A673 (cell line): ENCODE data around the gene OSBP2. TPM values are rescaled to one million over a fixed set of nuclear protein-coding genes. Genes with fewer than 3 reads are reported as not detected.

ENCODE experiments used
- BruUV-seq: library from RNA; stranded (reverse); fragments of 400-500 nt; replicated peaks from 2 replicates; lab custom pipeline; 2021; lab: Mats Ljungman, UMichigan
- CTCF ChIA-PET: fragments of 300-600 bp; sonication (Branson Sonifier 250); formaldehyde crosslinking; loops from one replicate; lab custom pipeline; 2022; ENCODE audit warnings: antibody characterized with exemption; lab: Charles Lee
- POLR2A ChIA-PET: fragments of 300-600 bp; sonication (Branson Sonifier 250); formaldehyde crosslinking; loops from one replicate; lab custom pipeline; 2022; ENCODE audit warnings: antibody characterized with exemption; ENCODE audit not compliant: low non-redundant PET; lab: Charles Lee
- DNase-seq: peaks from one replicate; pipeline ENCODE4 v3.0.0-alpha.2; 2015; ENCODE audit warnings: low spot score
- H3K27ac ChIP-seq: fragments of 200-600 bp; sonication (generic); 2 replicates; pipeline ENCODE4 v1.5.1; 2016; ENCODE audit warnings: mixed run types, low read depth, mild to moderate bottlenecking, mixed read lengths, antibody characterized with exemption, low read length; ENCODE audit not compliant: poor library complexity, severe bottlenecking
- H3K27me3 ChIP-seq: fragments of 200-600 bp; sonication (generic); replicated peaks from 2 replicates; pipeline ENCODE4 v1.6.1; 2017; ENCODE audit warnings: mixed run types, low read depth, mild to moderate bottlenecking, mixed read lengths, antibody characterized with exemption, low read length; ENCODE audit not compliant: insufficient read depth, poor library complexity
- H3K36me3 ChIP-seq: fragments of 200-600 bp; sonication (generic); 2 replicates; pipeline ENCODE4 v1.6.1; 2016; ENCODE audit warnings: mixed run types, mild to moderate bottlenecking, mixed read lengths, antibody characterized with exemption, low read length; ENCODE audit not compliant: insufficient read depth, poor library complexity, severe bottlenecking
- H3K4me1 ChIP-seq: fragments of 200-600 bp; sonication (generic); 2 replicates; pipeline ENCODE4 v1.6.1; 2017; ENCODE audit warnings: mixed run types, mild to moderate bottlenecking, mixed read lengths, antibody characterized with exemption, low read length; ENCODE audit not compliant: insufficient read depth, poor library complexity, severe bottlenecking
- H3K4me3 ChIP-seq: fragments of 200-600 bp; sonication (generic); 2 replicates; pipeline ENCODE4 v1.5.1; 2016; ENCODE audit warnings: low read depth, mixed run types, mild to moderate bottlenecking, mixed read lengths, low read length; ENCODE audit not compliant: poor library complexity, severe bottlenecking
- H3K9me3 ChIP-seq: fragments of 200-600 bp; sonication (generic); 2 replicates; pipeline ENCODE4 v1.6.1; 2016; ENCODE audit warnings: mixed run types, low read depth, mild to moderate bottlenecking, mixed read lengths, antibody characterized with exemption, low read length; ENCODE audit not compliant: poor library complexity, severe bottlenecking
- CTCF ChIP-seq: fragments of 300-800, 200-600 bp; sonication (generic); conservative IDR thresholded peaks from 2 replicates; pipeline ENCODE4 v1.5.1; 2017; ENCODE audit warnings: low read depth, mild to moderate bottlenecking, antibody characterized with exemption, low read length, moderate library complexity, mixed read lengths
- EZH2 ChIP-seq: fragments of 200-600 bp; sonication (generic); IDR thresholded peaks from 2 replicates; pipeline ENCODE4 v1.6.1; 2017; ENCODE audit warnings: borderline replicate concordance, low read depth, mild to moderate bottlenecking, mixed read lengths, antibody characterized with exemption, low read length; ENCODE audit not compliant: poor library complexity, severe bottlenecking
- intact Hi-C: fragments of 100-400 bp; cut with micrococcal nuclease; formaldehyde crosslinking; loops from one replicate; pipeline ENCODE4 v1.10.0; 2022; ENCODE audit not compliant: unreplicated experiment
- total RNA-seq: library from RNA; stranded (reverse); gene quantifications from 2 replicates; pipeline ENCODE4 v1.2.3, GENCODE V29; 2021

The OSBP2 gene
- total RNA-seq, 1 experiment from 2014 or later, result 1.8 TPM

GRCh38 chr22:30717952-30718351 is 23.3 kb downstream of the OSBP2 start:
- POLR2A ChIA-PET, result no interaction called here
- DNase-seq, result no peak
- no TSS peak for BruUV-seq
- Histone ChIP-seq H3K4me1 (no peaks in the 10 kb centered on the region), H3K4me3 (no peak overlapping the region), H3K36me3 (no peaks in the 10 kb centered on the region), H3K27ac (no peak overlapping the region), H3K9me3 (no peaks in the 10 kb centered on the region), H3K27me3 (no peaks in the 10 kb centered on the region)
- CTCF ChIA-PET, result no interaction called here
- TF ChIP-seq CTCF, result no peak
- no peak for TF ChIP-seq EZH2
- intact Hi-C loops, result no loop called here

GRCh38 chr22:30718491-30718890 is 23.8 kb downstream of the OSBP2 start:
- ChIA-PET CTCF (no interaction called here), POLR2A (no interaction called here)
- no peak for TF ChIP-seq CTCF
- TF ChIP-seq EZH2, result no peak
- Histone ChIP-seq H3K36me3 (no peaks in the 10 kb centered on the region), H3K4me3 (no peak overlapping the region), H3K9me3 (no peaks in the 10 kb centered on the region), H3K4me1 (no peaks in the 10 kb centered on the region), H3K27me3 (no peaks in the 10 kb centered on the region), H3K27ac (no peak overlapping the region)
- DNase-seq, result no peak
- BruUV-seq, result no TSS peak
- intact Hi-C loops, result no loop called here

- BruUV-seq, result no TSS peak
- ChIA-PET CTCF (no interaction called here), POLR2A (no interaction called here)
- no peaks in the 10 kb centered on the region for H3K36me3 ChIP-seq
- TF ChIP-seq CTCF, result no peak
- no peak for TF ChIP-seq EZH2
- no peak overlapping the region for H3K4me3 ChIP-seq
- intact Hi-C loops, result no loop called here
- DNase-seq, result no peak
- no peaks in the 10 kb centered on the region for H3K27me3 ChIP-seq
- no peak overlapping the region for H3K27ac ChIP-seq
- no peaks in the 10 kb centered on the region for H3K4me1 ChIP-seq
- no peaks in the 10 kb centered on the region for H3K9me3 ChIP-seq
Measured at GRCh38 chr22:30718938-30719337, 24.3 kb downstream of the OSBP2 start.
